PC-9 (cell line): ENCODE results near the gene ZNF597.

Source experiments
- CTCF ChIP-seq: fragments of 200-600 bp; sonication (generic); conservative IDR thresholded peaks from 2 replicates; pipeline ENCODE4 v1.6.1; 2017; ENCODE audit warnings: mixed run types, antibody characterized with exemption, mild to moderate bottlenecking, moderate library complexity
- EZH2 ChIP-seq: fragments of 200-600 bp; sonication (generic); IDR thresholded peaks from 2 replicates; pipeline ENCODE4 v1.8.0; 2017; ENCODE audit warnings: antibody characterized with exemption, low read depth

GRCh38 chr16:3461151-3461550 lies 17.8 kb upstream of the ZNF597 start:
- TF ChIP-seq CTCF: no peak
- TF ChIP-seq EZH2: no peak
